CD8-positive, alpha-beta memory T cell (primary cell): ENCODE data around the gene CFAP77. TPM values are rescaled to one million over a fixed set of nuclear protein-coding genes. Genes with fewer than 3 reads are reported as not detected.

Source experiments
- CTCF ChIA-PET: fragments of 350-600 bp; sonication (Branson Sonifier 250); formaldehyde crosslinking; loops from one replicate; lab custom pipeline; 2021; ENCODE audit warnings: antibody characterized with exemption; lab: Charles Lee
- POLR2A ChIA-PET: fragments of 350-600 bp; sonication (Branson Sonifier 250); formaldehyde crosslinking; loops from one replicate; lab custom pipeline; 2021; ENCODE audit warnings: antibody characterized with exemption; lab: Charles Lee
- DNase-seq, 5 donors: peaks; one replicate each; pipeline versions ENCODE4 v3.0.0 to v3.0.0-alpha.2; 2020 to 2022; ENCODE audit warnings: mixed read lengths in 1 of 5
- H3K27ac ChIP-seq: one replicate; pipeline ENCODE4 v1.7.0; 2013; ENCODE audit warnings: low read depth, mild to moderate bottlenecking, low read length, moderate library complexity
- H3K27me3 ChIP-seq: 2 replicates; pipeline ENCODE4 v1.7.0; 2013; ENCODE audit warnings: low read length, mild to moderate bottlenecking; ENCODE audit not compliant: insufficient read depth, poor library complexity, severe bottlenecking
- H3K36me3 ChIP-seq: 2 replicates; pipeline ENCODE4 v1.7.0; 2013; ENCODE audit warnings: mild to moderate bottlenecking, low read length, moderate library complexity; ENCODE audit not compliant: insufficient read depth
- H3K4me1 ChIP-seq: 2 replicates; pipeline ENCODE4 v1.7.0; 2013; ENCODE audit warnings: mild to moderate bottlenecking, low read length, moderate library complexity; ENCODE audit not compliant: insufficient read depth
- H3K4me3 ChIP-seq: 2 replicates; pipeline ENCODE4 v1.7.0; 2013; ENCODE audit warnings: mild to moderate bottlenecking, low read length
- H3K9me3 ChIP-seq: 2 replicates; pipeline ENCODE4 v1.7.0; 2013; ENCODE audit warnings: mild to moderate bottlenecking, low read length
- H3K27ac Mint-ChIP-seq, 8 donors: one replicate each; pipeline ENCODE4 v1.8.0; 2020 to 2021; ENCODE audit warnings: mixed read lengths in 8 of 8, mild to moderate bottlenecking in 6 of 8, inconsistent platforms in 3 of 8, moderate library complexity in 3 of 8
- H3K27me3 Mint-ChIP-seq, 2 donors: one replicate each; pipeline ENCODE4 v1.8.0; 2020 to 2021; ENCODE audit warnings: mixed read lengths in 2 of 2, mild to moderate bottlenecking in 1 of 2, moderate library complexity in 1 of 2
- H3K36me3 Mint-ChIP-seq, 3 donors: one replicate each; pipeline ENCODE4 v1.8.0; 2020 to 2021; ENCODE audit warnings: mixed read lengths in 3 of 3, inconsistent platforms in 1 of 3, mild to moderate bottlenecking in 1 of 3
- H3K4me1 Mint-ChIP-seq, 3 donors: one replicate each; pipeline ENCODE4 v1.8.0; 2020 to 2021; ENCODE audit warnings: mixed read lengths in 3 of 3, inconsistent platforms in 1 of 3, mild to moderate bottlenecking in 1 of 3
- H3K4me3 Mint-ChIP-seq, 7 donors: one replicate each; pipeline ENCODE4 v1.8.0; 2020 to 2021; ENCODE audit warnings: mixed read lengths in 7 of 7, mild to moderate bottlenecking in 6 of 7, moderate library complexity in 4 of 7, inconsistent platforms in 2 of 7
- H3K9me3 Mint-ChIP-seq, 5 donors: one replicate each; pipeline ENCODE4 v1.8.0; 2020 to 2022; ENCODE audit warnings: mixed read lengths in 5 of 5, mild to moderate bottlenecking in 3 of 5, moderate library complexity in 2 of 5, inconsistent platforms in 1 of 5
- polyA plus RNA-seq: library from polyadenylated mRNA; unstranded; fragments of 300-500 nt; fragmentation: Illumina TruSeq; gene quantifications from one replicate; pipeline ENCODE4 v1.2.3, GENCODE V29; 2021
- total RNA-seq, 2 experiments: library from RNA; stranded (reverse); gene quantifications; one replicate each; pipeline ENCODE4 v1.2.3, GENCODE V29; 2021

The CFAP77 gene
- total and polyA plus RNA-seq, 3 experiments from 2014 or later = not detected

DNA sequence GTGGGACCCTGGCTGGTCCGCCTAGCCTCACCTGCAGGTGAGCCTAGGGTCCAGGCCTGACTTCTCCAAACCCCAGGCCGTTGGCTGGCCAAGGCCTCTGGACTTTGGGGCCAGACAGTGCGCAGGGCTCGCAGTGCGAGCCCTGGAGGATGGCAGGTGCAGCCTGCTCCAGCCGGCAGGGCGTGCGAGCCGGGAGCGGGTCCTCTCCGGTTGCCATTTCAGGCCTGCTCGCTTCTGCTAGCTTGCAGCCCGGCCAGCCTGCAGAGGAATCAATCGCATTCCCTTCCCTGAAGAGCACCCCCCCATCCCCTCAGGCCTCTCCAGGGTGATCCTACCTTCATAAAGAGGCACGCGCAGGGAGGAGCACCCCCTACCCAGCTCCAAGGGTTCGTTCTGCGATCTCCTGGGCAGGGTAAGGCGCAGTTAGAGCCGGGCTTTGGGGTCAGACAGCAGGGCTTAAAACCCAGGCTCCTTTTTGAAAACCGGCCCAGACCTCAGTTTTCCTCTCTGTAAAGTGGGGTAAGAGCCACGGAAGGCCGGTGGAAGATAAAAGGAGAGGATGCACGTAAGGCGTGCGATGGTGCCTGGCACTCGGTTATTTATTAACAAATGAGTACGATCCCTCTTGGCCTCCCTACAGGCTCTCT, 178.6 kb downstream of the CFAP77 start:
- H3K9me3 Mint-ChIP-seq = no peaks in the 10 kb centered on the region
- peaks cover 3 to 7% (median 5%) of the 10 kb centered on the region in 3 donors for H3K4me1 Mint-ChIP-seq
- Histone ChIP-seq H3K4me1 (no peaks in the 10 kb centered on the region), H3K9me3 (no peaks in the 10 kb centered on the region), H3K27ac (no peak overlapping the region), H3K36me3 (no peaks in the 10 kb centered on the region), H3K27me3 (peaks cover 52% of the 10 kb centered on the region), H3K4me3 (no peak overlapping the region)
- no peak overlapping the region for H3K4me3 Mint-ChIP-seq
- no peak for DNase-seq
- peaks cover 2 to 6% (median 5%) of the 10 kb centered on the region in 3 donors for H3K36me3 Mint-ChIP-seq
- H3K27ac Mint-ChIP-seq = peak overlapping the region in 2 of 8 donors; percentile 28 to 56
- ChIA-PET POLR2A (no interaction called here), CTCF (no interaction called here)
- peaks cover 56 to 72% of the 10 kb centered on the region in 2 donors for H3K27me3 Mint-ChIP-seq

DNA sequence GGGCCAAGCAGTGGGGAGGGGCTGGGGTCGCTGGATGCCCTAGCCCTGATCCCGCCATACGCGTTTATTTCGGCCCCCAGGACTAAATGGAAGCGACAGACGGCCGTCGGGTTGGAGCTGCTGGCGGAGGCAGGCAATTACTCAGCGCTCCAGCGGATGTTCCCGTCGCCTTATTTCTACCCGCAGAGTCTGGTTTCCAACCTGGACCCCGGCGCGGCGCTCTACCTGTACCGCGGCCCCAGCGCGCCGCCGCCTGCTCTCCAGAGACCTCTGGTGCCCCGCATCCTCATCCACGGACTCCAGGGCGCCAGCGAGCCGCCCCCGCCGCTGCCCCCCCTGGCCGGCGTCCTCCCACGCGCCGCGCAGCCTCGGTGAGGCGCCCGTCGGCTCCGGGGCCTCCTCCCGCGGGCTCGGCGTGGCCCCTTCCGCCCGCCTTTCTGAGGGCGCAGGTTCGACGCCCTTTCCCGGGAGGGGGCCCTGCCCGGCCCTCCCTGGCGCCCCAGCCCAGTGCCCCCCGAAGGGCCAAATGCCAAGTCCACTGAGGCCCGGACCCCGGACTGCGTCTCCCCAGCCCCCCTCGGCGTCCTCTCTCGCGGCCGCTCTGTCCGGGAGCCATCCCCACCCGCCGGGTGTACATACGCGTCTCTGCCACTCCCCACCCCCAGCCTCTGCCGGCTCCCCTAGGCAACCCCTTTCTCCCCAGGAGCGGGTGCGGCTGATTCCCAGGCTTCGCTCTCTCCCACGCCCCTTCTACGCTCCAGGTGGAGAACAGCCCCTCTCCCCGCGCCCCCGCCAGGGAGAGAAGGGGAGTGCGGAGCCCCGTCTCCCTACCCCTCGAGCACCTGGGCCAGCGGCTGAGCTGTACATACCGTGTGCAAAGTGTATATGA, 179.4 kb downstream of the CFAP77 start:
- no peaks in the 10 kb centered on the region for H3K36me3 ChIP-seq
- no peaks in the 10 kb centered on the region for H3K9me3 Mint-ChIP-seq
- peaks cover 1 to 12% (median 7%) of the 10 kb centered on the region in 3 donors for H3K36me3 Mint-ChIP-seq
- peaks cover 3 to 7% (median 5%) of the 10 kb centered on the region in 3 donors for H3K4me1 Mint-ChIP-seq
- ChIA-PET CTCF (no interaction called here), POLR2A (no interaction called here)
- peaks cover 52 to 66% of the 10 kb centered on the region in 2 donors for H3K27me3 Mint-ChIP-seq
- peak overlapping the region in 1 of 8 donors; percentile 56 for H3K27ac Mint-ChIP-seq
- no peak overlapping the region for H3K4me3 ChIP-seq
- no peak for DNase-seq
- H3K9me3 ChIP-seq = no peaks in the 10 kb centered on the region
- peaks cover 46% of the 10 kb centered on the region for H3K27me3 ChIP-seq
- H3K4me1 ChIP-seq = no peaks in the 10 kb centered on the region
- no peak overlapping the region for H3K4me3 Mint-ChIP-seq
- H3K27ac ChIP-seq = no peak overlapping the region

DNA sequence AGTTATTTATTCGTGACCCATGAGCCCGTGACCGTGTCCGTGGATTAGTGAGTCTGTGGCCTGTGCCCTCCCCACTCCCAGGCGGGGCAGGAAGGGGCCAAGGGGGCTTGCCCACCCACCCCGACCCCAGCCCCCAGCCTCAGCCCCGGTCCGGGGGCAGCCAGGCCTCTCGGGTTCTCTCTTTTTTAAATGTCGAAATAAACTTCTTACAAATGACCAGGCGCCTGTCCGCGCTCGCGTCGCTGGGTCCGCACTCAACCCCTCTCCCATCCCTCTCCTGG, 180.0 kb downstream of the CFAP77 start:
- H3K4me3 ChIP-seq = no peak overlapping the region
- ChIA-PET POLR2A (no interaction called here), CTCF (no interaction called here)
- no peak for DNase-seq
- H3K4me1 Mint-ChIP-seq = peaks cover 3 to 7% (median 5%) of the 10 kb centered on the region in 3 donors
- H3K4me3 Mint-ChIP-seq = no peak overlapping the region
- H3K27me3 ChIP-seq = peaks cover 41% of the 10 kb centered on the region
- H3K27me3 Mint-ChIP-seq = peaks cover 46 to 60% of the 10 kb centered on the region in 2 donors
- H3K36me3 Mint-ChIP-seq = peaks cover 5 to 18% (median 13%) of the 10 kb centered on the region in 3 donors
- no peak overlapping the region for H3K27ac Mint-ChIP-seq
- H3K27ac ChIP-seq = no peak overlapping the region
- no peaks in the 10 kb centered on the region for H3K4me1 ChIP-seq
- H3K9me3 ChIP-seq = no peaks in the 10 kb centered on the region
- H3K9me3 Mint-ChIP-seq = no peaks in the 10 kb centered on the region
- H3K36me3 ChIP-seq = no peaks in the 10 kb centered on the region

- peaks cover 35% of the 10 kb centered on the region for H3K27me3 ChIP-seq
- H3K27ac Mint-ChIP-seq = no peak overlapping the region
- no peak overlapping the region for H3K27ac ChIP-seq
- peaks cover 41 to 58% of the 10 kb centered on the region in 2 donors for H3K27me3 Mint-ChIP-seq
- no peak overlapping the region for H3K4me3 ChIP-seq
- POLR2A ChIA-PET = no interaction called here
- no peaks in the 10 kb centered on the region for H3K9me3 ChIP-seq
- no peaks in the 10 kb centered on the region for H3K36me3 ChIP-seq
- DNase-seq = no peak
- H3K9me3 Mint-ChIP-seq = no peaks in the 10 kb centered on the region
- peaks cover 9 to 24% (median 15%) of the 10 kb centered on the region in 3 donors for H3K36me3 Mint-ChIP-seq
- peaks cover 3 to 7% (median 5%) of the 10 kb centered on the region in 3 donors for H3K4me1 Mint-ChIP-seq
- H3K4me1 ChIP-seq = no peaks in the 10 kb centered on the region
- CTCF ChIA-PET = no interaction called here
- H3K4me3 Mint-ChIP-seq = no peak overlapping the region
These were observed 180.5 kb downstream of the CFAP77 start for GRCh38 chr9:132590318-132591182.

DNA sequence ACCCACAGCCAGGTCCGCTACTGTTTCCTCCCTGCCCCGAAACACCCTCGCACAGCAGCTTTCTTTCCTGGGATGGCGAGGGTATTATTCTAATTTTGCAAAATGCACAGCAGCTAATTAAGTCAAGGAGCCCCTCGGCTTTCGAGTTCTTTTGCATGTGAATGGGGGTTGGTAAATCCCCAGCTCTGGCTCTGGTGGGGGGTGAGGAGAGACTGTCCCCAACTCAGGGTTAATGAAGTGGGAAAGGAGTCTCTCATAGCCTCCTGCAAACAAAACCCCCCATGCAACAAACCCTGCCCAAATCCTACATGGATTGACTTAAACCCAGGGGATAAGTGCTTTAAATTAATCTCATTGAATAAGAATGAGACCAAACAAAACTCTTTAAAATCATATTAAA, 181.2 kb downstream of the CFAP77 start:
- POLR2A ChIA-PET = no interaction called here
- H3K27me3 Mint-ChIP-seq = peaks cover 34 to 58% of the 10 kb centered on the region in 2 donors
- Histone ChIP-seq H3K36me3 (no peaks in the 10 kb centered on the region), H3K4me1 (no peaks in the 10 kb centered on the region), H3K9me3 (no peaks in the 10 kb centered on the region), H3K27ac (no peak overlapping the region), H3K4me3 (no peak overlapping the region), H3K27me3 (peaks cover 28% of the 10 kb centered on the region)
- no peak for DNase-seq
- H3K9me3 Mint-ChIP-seq = no peaks in the 10 kb centered on the region
- H3K27ac Mint-ChIP-seq = peak overlapping the region in 1 of 8 donors; percentile 48
- H3K4me1 Mint-ChIP-seq = peaks cover 3 to 7% (median 5%) of the 10 kb centered on the region in 3 donors
- peaks cover 15 to 31% (median 22%) of the 10 kb centered on the region in 3 donors for H3K36me3 Mint-ChIP-seq
- H3K4me3 Mint-ChIP-seq = peak overlapping the region in 1 of 7 donors; percentile 50
- CTCF ChIA-PET = no interaction called here

DNA sequence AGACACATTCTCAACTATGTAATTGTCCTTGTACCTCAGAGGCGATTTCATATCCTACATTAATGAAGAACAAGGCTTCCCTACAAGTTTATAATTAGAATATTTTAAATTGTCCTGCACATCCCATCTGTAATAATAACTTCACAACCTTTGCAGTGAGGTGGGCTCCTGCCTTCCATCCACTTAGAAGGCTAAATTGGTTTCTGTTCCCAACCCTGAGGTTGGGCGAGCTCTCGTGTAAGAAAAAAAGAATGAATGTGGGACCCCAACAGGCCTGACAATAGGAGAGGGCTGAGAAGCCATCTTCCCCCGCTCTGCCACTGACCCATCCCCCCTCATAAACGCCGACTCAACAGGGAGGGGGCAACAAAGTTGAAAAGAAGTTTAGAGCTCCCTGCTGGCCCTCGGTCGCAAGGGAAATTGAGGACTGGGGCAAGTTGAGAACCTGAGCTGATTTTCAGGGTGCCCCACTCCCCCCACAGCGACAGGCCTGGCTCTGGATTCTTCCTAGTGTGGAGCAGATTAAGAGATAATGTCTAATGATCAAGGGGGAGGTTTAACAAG, 181.8 kb downstream of the CFAP77 start:
- H3K4me3 Mint-ChIP-seq = no peak overlapping the region
- Histone ChIP-seq H3K4me1 (no peaks in the 10 kb centered on the region), H3K4me3 (no peak overlapping the region), H3K9me3 (no peaks in the 10 kb centered on the region), H3K27ac (no peak overlapping the region), H3K27me3 (peaks cover 23% of the 10 kb centered on the region), H3K36me3 (no peaks in the 10 kb centered on the region)
- H3K9me3 Mint-ChIP-seq = no peaks in the 10 kb centered on the region
- no peak for DNase-seq
- CTCF ChIA-PET = no interaction called here
- peaks cover 21 to 36% (median 27%) of the 10 kb centered on the region in 3 donors for H3K36me3 Mint-ChIP-seq
- H3K27me3 Mint-ChIP-seq = peaks cover 34 to 56% of the 10 kb centered on the region in 2 donors
- peak overlapping the region in 1 of 8 donors; percentile 48 for H3K27ac Mint-ChIP-seq
- POLR2A ChIA-PET = no interaction called here
- peaks cover 3 to 7% (median 5%) of the 10 kb centered on the region in 3 donors for H3K4me1 Mint-ChIP-seq

DNA sequence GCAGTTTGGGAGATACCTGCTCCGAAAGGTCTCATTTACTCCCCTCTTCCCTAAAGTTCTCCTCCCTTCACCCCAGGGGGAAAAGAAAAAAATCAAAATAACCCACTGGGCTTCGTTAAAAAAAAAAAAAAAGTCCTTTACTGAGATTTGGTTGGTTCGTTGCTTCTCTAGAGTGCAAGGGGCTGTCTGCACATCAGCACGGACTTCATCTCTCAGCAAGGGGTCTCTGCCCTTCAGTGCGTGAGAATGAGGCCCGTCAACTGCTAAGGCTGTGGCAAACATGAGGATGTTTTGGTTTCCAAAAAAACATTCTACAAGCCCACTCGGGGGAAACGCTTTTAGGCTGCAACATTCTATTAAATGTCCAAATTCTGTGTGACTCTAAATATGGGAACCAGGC, 182.4 kb downstream of the CFAP77 start:
- no peaks in the 10 kb centered on the region for H3K9me3 Mint-ChIP-seq
- POLR2A ChIA-PET = no interaction called here
- Histone ChIP-seq H3K9me3 (no peaks in the 10 kb centered on the region), H3K27ac (no peak overlapping the region), H3K4me3 (no peak overlapping the region), H3K36me3 (no peaks in the 10 kb centered on the region), H3K4me1 (no peaks in the 10 kb centered on the region), H3K27me3 (peaks cover 18% of the 10 kb centered on the region)
- H3K27ac Mint-ChIP-seq = no peak overlapping the region
- no peak overlapping the region for H3K4me3 Mint-ChIP-seq
- H3K27me3 Mint-ChIP-seq = peaks cover 34 to 54% of the 10 kb centered on the region in 2 donors
- peaks cover 21 to 41% (median 27%) of the 10 kb centered on the region in 3 donors for H3K36me3 Mint-ChIP-seq
- peaks cover 3 to 7% (median 5%) of the 10 kb centered on the region in 3 donors for H3K4me1 Mint-ChIP-seq
- no peak for DNase-seq
- CTCF ChIA-PET = no interaction called here
